HFF-Myc (cell line): ENCODE data around the gene TRH.

ENCODE experiments used
- DNase-seq: peaks from one replicate; pipeline ENCODE4 v3.0.0-alpha.2; 2011; ENCODE audit warnings: low read depth; ENCODE audit errors: extremely low read depth
- H3K4me3 ChIP-seq: replicated peaks from 2 replicates; pipeline ENCODE4 v1.5.1; 2011; ENCODE audit warnings: low read depth, mild to moderate bottlenecking, control low read depth, low read length
- CTCF ChIP-seq: IDR thresholded peaks from 2 replicates; pipeline ENCODE4 v1.5.1; 2012; ENCODE audit warnings: mild to moderate bottlenecking, low read depth, low read length, control low read depth; ENCODE audit errors: missing control alignments

TRH gene

GRCh38 chr3:129958755-129959154 is 15.8 kb upstream of the TRH start:
- no peak for DNase-seq
- H3K4me3 ChIP-seq: no peak overlapping the region
- TF ChIP-seq CTCF: no peak

GRCh38 chr3:129961141-129961541 is 13.4 kb upstream of the TRH start:
- no peak for TF ChIP-seq CTCF
- no peak overlapping the region for H3K4me3 ChIP-seq
- DNase-seq: no peak

- TF ChIP-seq CTCF: no peak
- no peak for DNase-seq
- H3K4me3 ChIP-seq: no peak overlapping the region
Measured at GRCh38 chr3:129962600-129962999, 11.9 kb upstream of the TRH start.

GRCh38 chr3:129965937-129966336 is 8.6 kb upstream of the TRH start:
- no peak overlapping the region for H3K4me3 ChIP-seq
- DNase-seq: no peak
- no peak for TF ChIP-seq CTCF

- TF ChIP-seq CTCF: no peak
- no peak for DNase-seq
- H3K4me3 ChIP-seq: no peak overlapping the region
Measured at GRCh38 chr3:129966876-129967275, 7.6 kb upstream of the TRH start.

GRCh38 chr3:129967761-129968160 is 6.8 kb upstream of the TRH start:
- H3K4me3 ChIP-seq: no peak overlapping the region
- no peak for TF ChIP-seq CTCF
- no peak for DNase-seq

- no peak overlapping the region for H3K4me3 ChIP-seq
- no peak for DNase-seq
- TF ChIP-seq CTCF: no peak
Measured at GRCh38 chr3:129971351-129972052, 3.0 kb upstream of the TRH start.
